A549 (cell line): ENCODE data around the gene TRAM1L1.

Experiments
- JUN ChIP-seq, 2 experiments: fragments of >200 bp; sonication (Bioruptor Twin); formaldehyde crosslinking; IDR thresholded peaks; 2 replicates in 1 of 2; 3 replicates in 1 of 2; pipeline ENCODE4 v1.6.1; 2016 to 2017
- PBX3 ChIP-seq: IDR thresholded peaks from 2 replicates; pipeline ENCODE4 v1.6.1; 2012
- TF ChIP-seq, protein P1 (sequence below): fragments of >200 bp; sonication (Bioruptor Twin); formaldehyde crosslinking; IDR thresholded peaks from 3 replicates; pipeline ENCODE4 v1.5.1; 2016

DNA sequence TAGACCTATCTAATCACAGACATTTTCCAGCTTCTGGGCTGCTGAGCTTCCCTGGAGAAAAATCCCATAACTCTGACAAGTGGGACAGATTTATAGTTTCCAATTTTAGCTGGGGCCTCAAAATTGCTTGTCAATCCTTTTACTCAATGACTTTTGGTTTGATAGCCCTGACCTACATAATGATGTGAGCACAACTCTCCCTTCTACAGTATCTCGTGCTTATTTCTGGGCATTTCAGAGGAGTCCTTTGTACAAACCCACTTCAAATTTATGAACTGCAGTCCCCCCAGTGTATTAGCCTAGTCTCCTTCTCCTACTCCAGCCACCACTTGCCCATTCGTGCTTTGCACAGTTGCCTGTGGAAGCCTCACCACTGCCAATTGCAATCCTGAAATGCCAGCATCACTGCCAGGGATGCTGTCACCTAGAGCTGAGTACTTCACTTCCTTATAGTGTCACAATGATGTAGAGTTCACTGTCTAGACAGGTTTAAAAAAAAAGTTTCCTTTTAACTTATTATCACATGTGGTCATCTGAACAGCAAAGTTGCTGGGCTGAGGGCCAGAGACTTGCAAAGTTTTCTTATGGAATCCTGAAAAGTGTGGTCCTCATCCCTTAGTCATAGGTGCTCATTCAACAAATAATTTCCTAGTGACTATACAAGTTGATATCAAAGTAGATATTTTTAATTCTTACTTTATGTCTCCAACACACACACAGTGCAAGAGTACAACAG, 21.2 kb downstream of the TRAM1L1 start:
- TF ChIP-seq JUN (IDR thresholded peaks at IDR 0.05) (no peak), PBX3 (no peak)
- TF ChIP-seq, protein P1, sequence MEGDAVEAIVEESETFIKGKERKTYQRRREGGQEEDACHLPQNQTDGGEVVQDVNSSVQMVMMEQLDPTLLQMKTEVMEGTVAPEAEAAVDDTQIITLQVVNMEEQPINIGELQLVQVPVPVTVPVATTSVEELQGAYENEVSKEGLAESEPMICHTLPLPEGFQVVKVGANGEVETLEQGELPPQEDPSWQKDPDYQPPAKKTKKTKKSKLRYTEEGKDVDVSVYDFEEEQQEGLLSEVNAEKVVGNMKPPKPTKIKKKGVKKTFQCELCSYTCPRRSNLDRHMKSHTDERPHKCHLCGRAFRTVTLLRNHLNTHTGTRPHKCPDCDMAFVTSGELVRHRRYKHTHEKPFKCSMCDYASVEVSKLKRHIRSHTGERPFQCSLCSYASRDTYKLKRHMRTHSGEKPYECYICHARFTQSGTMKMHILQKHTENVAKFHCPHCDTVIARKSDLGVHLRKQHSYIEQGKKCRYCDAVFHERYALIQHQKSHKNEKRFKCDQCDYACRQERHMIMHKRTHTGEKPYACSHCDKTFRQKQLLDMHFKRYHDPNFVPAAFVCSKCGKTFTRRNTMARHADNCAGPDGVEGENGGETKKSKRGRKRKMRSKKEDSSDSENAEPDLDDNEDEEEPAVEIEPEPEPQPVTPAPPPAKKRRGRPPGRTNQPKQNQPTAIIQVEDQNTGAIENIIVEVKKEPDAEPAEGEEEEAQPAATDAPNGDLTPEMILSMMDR = no peak
